OCI-LY1 (cell line): ENCODE data around the gene UHMK1.

ENCODE experiments used
- H2AFZ ChIP-seq: fragments of 200-600 bp; sonication (generic), shearing (Covaris generic); 2 replicates; pipeline ENCODE4 v1.6.0; 2014; ENCODE audit warnings: antibody characterized with exemption, mild to moderate bottlenecking, low read length
- H3F3A ChIP-seq: fragments of 200-600 bp; sonication (generic), shearing (Covaris generic); 2 replicates; pipeline ENCODE4 v1.6.0; 2014; ENCODE audit warnings: mild to moderate bottlenecking, antibody characterized with exemption, low read length, moderate library complexity; ENCODE audit not compliant: insufficient read depth
- H3K27ac ChIP-seq: fragments of 200-600 bp; sonication (generic); 2 replicates; pipeline ENCODE4 v1.5.1; 2014; ENCODE audit warnings: low read length, mixed run types, mild to moderate bottlenecking, low read depth; ENCODE audit not compliant: poor library complexity, severe bottlenecking
- H3K27me3 ChIP-seq: fragments of 200-600 bp; sonication (generic); 2 replicates; pipeline ENCODE4 v1.6.0; 2014; ENCODE audit warnings: antibody characterized with exemption, mild to moderate bottlenecking, low read length, moderate library complexity; ENCODE audit not compliant: insufficient read depth
- H3K36me3 ChIP-seq: fragments of 200-600 bp; sonication (generic); 2 replicates; pipeline ENCODE4 v1.6.1; 2014; ENCODE audit warnings: mild to moderate bottlenecking, antibody characterized with exemption, low read length, moderate library complexity, mixed read lengths; ENCODE audit not compliant: insufficient read depth
- H3K4me1 ChIP-seq: fragments of 200-600 bp; sonication (generic); 2 replicates; pipeline ENCODE4 v1.5.1; 2014; ENCODE audit warnings: mild to moderate bottlenecking, low read length, moderate library complexity; ENCODE audit not compliant: insufficient read depth, severe bottlenecking
- H3K4me2 ChIP-seq: fragments of 200-600 bp; sonication (generic), shearing (Covaris generic); 2 replicates; pipeline ENCODE4 v1.6.1; 2014; ENCODE audit warnings: low read length
- H3K4me3 ChIP-seq: fragments of 200-600 bp; sonication (generic); 2 replicates; pipeline ENCODE4 v1.5.1; 2014; ENCODE audit warnings: low read length, low read depth, mild to moderate bottlenecking, mixed read lengths; ENCODE audit not compliant: poor library complexity, severe bottlenecking
- H3K79me2 ChIP-seq: fragments of 200-600 bp; shearing (Covaris generic); 2 replicates; pipeline ENCODE4 v1.6.1; 2016; ENCODE audit warnings: mixed run types, low read length, mixed read lengths; ENCODE audit not compliant: insufficient read depth
- H3K9ac ChIP-seq: fragments of 200-600 bp; sonication (generic), shearing (Covaris generic); 2 replicates; pipeline ENCODE4 v1.6.1; 2014; ENCODE audit warnings: mild to moderate bottlenecking, low read length, mixed read lengths
- H3K9me2 ChIP-seq: fragments of 200-600 bp; sonication (generic), shearing (Covaris generic); 2 replicates; pipeline ENCODE4 v1.6.1; 2014; ENCODE audit warnings: low read depth, mild to moderate bottlenecking, low read length, mixed read lengths
- H3K9me3 ChIP-seq: fragments of 200-600 bp; shearing (Covaris generic); 2 replicates; pipeline ENCODE4 v1.6.1; 2014; ENCODE audit warnings: low read length, mixed read lengths
- H4K20me1 ChIP-seq: fragments of 200-600 bp; sonication (generic), shearing (Covaris generic); 2 replicates; pipeline ENCODE4 v1.6.0; 2016; ENCODE audit warnings: mild to moderate bottlenecking, low read length; ENCODE audit not compliant: insufficient read depth
- CTCF ChIP-seq: fragments of 200-600 bp; sonication (generic), shearing (Covaris generic); IDR thresholded peaks from 2 replicates; pipeline ENCODE4 v1.5.1; 2017; ENCODE audit warnings: mild to moderate bottlenecking, antibody characterized with exemption, low read length, moderate library complexity, mixed read lengths
- EZH2 ChIP-seq: fragments of 200-600 bp; sonication (generic), shearing (Covaris generic); IDR thresholded peaks from 2 replicates; pipeline ENCODE4 v1.8.0; 2017; ENCODE audit warnings: borderline replicate concordance, mixed run types, mild to moderate bottlenecking, antibody characterized with exemption, low read length, moderate library complexity, mixed read lengths

UHMK1 gene

GRCh38 chr1:162551969-162552683, 54.5 kb downstream of the UHMK1 start:
- Histone ChIP-seq H3F3A (no peaks in the 10 kb centered on the region), H3K4me1 (no peaks in the 10 kb centered on the region), H3K9me3 (no peaks in the 10 kb centered on the region), H2AFZ (no peak overlapping the region), H3K4me2 (no peak overlapping the region), H3K9ac (no peak overlapping the region), H3K9me2 (no peaks in the 10 kb centered on the region), H3K79me2 (no peaks in the 10 kb centered on the region), H3K36me3 (no peaks in the 10 kb centered on the region; the same call in 1 of the 2 replicates), H3K27me3 (no peaks in the 10 kb centered on the region), H3K27ac (no peak overlapping the region), H4K20me1 (no peaks in the 10 kb centered on the region), H3K4me3 (no peak overlapping the region)
- no peak for TF ChIP-seq EZH2
- TF ChIP-seq CTCF = no peak

- no peak for TF ChIP-seq CTCF
- no peak for TF ChIP-seq EZH2
- H2AFZ ChIP-seq = no peak overlapping the region
- no peaks in the 10 kb centered on the region for H3K4me1 ChIP-seq
Measured at GRCh38 chr1:162552684-162553252, 55.1 kb downstream of the UHMK1 start.

DNA sequence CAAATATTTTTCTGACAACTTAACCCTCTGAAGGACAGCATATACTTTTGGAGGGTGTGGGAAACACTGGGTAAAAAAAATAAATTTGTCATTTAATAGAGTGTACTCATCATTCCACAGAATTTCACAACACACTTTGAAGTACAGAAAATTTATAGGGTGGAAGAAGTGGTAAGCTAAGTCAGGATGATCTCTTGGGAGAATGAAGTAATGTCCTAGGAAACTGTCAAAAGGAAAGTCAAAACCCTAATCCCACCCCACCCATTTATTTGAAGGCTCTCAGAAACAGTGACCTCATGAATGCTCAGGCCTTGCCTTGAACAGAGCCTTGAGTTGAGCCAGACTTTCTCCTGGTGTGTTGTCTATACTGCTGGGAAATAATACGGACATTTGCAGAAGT, 56.6 kb downstream of the UHMK1 start:
- no peak overlapping the region for H3K9ac ChIP-seq
- H3K9me2 ChIP-seq = no peaks in the 10 kb centered on the region
- H3K4me3 ChIP-seq = no peak overlapping the region
- H3K27ac ChIP-seq = no peak overlapping the region
- no peaks in the 10 kb centered on the region for H3F3A ChIP-seq
- H2AFZ ChIP-seq = no peak overlapping the region
- H3K4me1 ChIP-seq = no peaks in the 10 kb centered on the region
- no peaks in the 10 kb centered on the region for H3K9me3 ChIP-seq
- no peaks in the 10 kb centered on the region for H3K79me2 ChIP-seq
- H4K20me1 ChIP-seq = no peaks in the 10 kb centered on the region
- H3K36me3 ChIP-seq = no peaks in the 10 kb centered on the region; the same call in 1 of the 2 replicates
- no peak overlapping the region for H3K4me2 ChIP-seq
- TF ChIP-seq EZH2 = no peak
- TF ChIP-seq CTCF = no peak
- no peaks in the 10 kb centered on the region for H3K27me3 ChIP-seq

More at GRCh38 chr1:162552684-162553252, 55.1 kb downstream of the UHMK1 start:
- no peaks in the 10 kb centered on the region for H3K9me2 ChIP-seq
- H3K79me2 ChIP-seq = no peaks in the 10 kb centered on the region
- H3F3A ChIP-seq = no peaks in the 10 kb centered on the region
- no peak overlapping the region for H3K9ac ChIP-seq
- H3K36me3 ChIP-seq = no peaks in the 10 kb centered on the region; the same call in 1 of the 2 replicates
- H3K27me3 ChIP-seq = no peaks in the 10 kb centered on the region
- no peaks in the 10 kb centered on the region for H4K20me1 ChIP-seq
- H3K9me3 ChIP-seq = no peaks in the 10 kb centered on the region
- no peak overlapping the region for H3K4me3 ChIP-seq
- H3K4me2 ChIP-seq = no peak overlapping the region
- no peak overlapping the region for H3K27ac ChIP-seq
